DMS153 (cell line): ENCODE data around the gene AMIGO3.
"Not testable (repeated sequence)": the region's sequence is repeated elsewhere in the genome, so short reads cannot be mapped to it uniquely, and the experiment has no call there.

Experiments used
- DNase-seq: peaks from one replicate; lab custom pipeline; 2025; lab: John Stamatoyannopoulos, UW

Gene AMIGO3

GRCh38 chr3:49719214-49719884 lies at the start of gene AMIGO3:
Gene AMIGO3 (minus strand): TSS chr3:49719684. CDS start chr3:49719465, 219 bp downstream.
- peak; percentile 62 for DNase-seq

GRCh38 chr3:49763981-49764380 lies 44.5 kb upstream of the AMIGO3 start:
- no peak for DNase-seq

GRCh38 chr3:49761661-49762060 lies 42.2 kb upstream of the AMIGO3 start:
- no peak for DNase-seq

GRCh38 chr3:49759226-49759625 lies 39.7 kb upstream of the AMIGO3 start:
- no peak for DNase-seq

GRCh38 chr3:49757197-49757596 lies 37.7 kb upstream of the AMIGO3 start:
- DNase-seq: no peak

- DNase-seq: no peak
Measured at GRCh38 chr3:49756036-49756435, 36.6 kb upstream of the AMIGO3 start.

GRCh38 chr3:49754536-49754935 lies 35.1 kb upstream of the AMIGO3 start:
- no peak for DNase-seq

- DNase-seq: no peak
Measured at GRCh38 chr3:49751501-49751900, 32.0 kb upstream of the AMIGO3 start.

- DNase-seq: no peak
Measured at GRCh38 chr3:49750056-49750455, 30.6 kb upstream of the AMIGO3 start.

- not testable (repeated sequence) for DNase-seq
Measured at GRCh38 chr3:49748874-49749273, 29.4 kb upstream of the AMIGO3 start.

GRCh38 chr3:49747792-49748480 lies 28.5 kb upstream of the AMIGO3 start:
- DNase-seq: no peak

GRCh38 chr3:49745986-49746385 lies 26.5 kb upstream of the AMIGO3 start:
- no peak for DNase-seq

- no peak for DNase-seq
Measured at GRCh38 chr3:49740427-49740826, 20.9 kb upstream of the AMIGO3 start.

GRCh38 chr3:49738067-49738713 lies 18.7 kb upstream of the AMIGO3 start:
- no peak for DNase-seq

GRCh38 chr3:49734752-49735151 lies 15.3 kb upstream of the AMIGO3 start:
- no peak for DNase-seq

GRCh38 chr3:49733551-49733950 lies 14.1 kb upstream of the AMIGO3 start:
- no peak for DNase-seq

- no peak for DNase-seq
Measured at GRCh38 chr3:49732597-49732996, 13.1 kb upstream of the AMIGO3 start.

GRCh38 chr3:49729966-49730609 lies 10.6 kb upstream of the AMIGO3 start:
- DNase-seq: no peak

GRCh38 chr3:49727924-49728361 lies 8.5 kb upstream of the AMIGO3 start:
- DNase-seq: no peak

- no peak for DNase-seq
Measured at GRCh38 chr3:49727154-49727923, 7.9 kb upstream of the AMIGO3 start.

GRCh38 chr3:49725906-49726681 lies 6.6 kb upstream of the AMIGO3 start:
- DNase-seq: no peak
